ENCODE data around the gene HYAL4. TPM values are rescaled to one million over a fixed set of nuclear protein-coding genes. Genes with fewer than 3 reads are reported as not detected.

Gene HYAL4
- polyA plus RNA-seq, 3 donors = not detected

- Histone ChIP-seq H3K4me2 (replicated peaks; ENCODE audit: extremely low read depth, low read length, poor library complexity, severe bottlenecking) (no peak overlapping the region), H3K27ac (ENCODE audit: low read depth in 1 of 2, low read length in 2 of 2) (no peak overlapping the region), H3K9ac (ENCODE audit: insufficient read depth, low read length, poor library complexity, severe bottlenecking) (no peak overlapping the region), H3K36me3 (replicated peaks in 1 of 2; ENCODE audit: control insufficient read depth in 1 of 2, insufficient read depth in 2 of 2, low read length in 2 of 2) (no peaks in the 10 kb centered on the region), H4K20me1 (ENCODE audit: insufficient read depth, low read length) (no peaks in the 10 kb centered on the region), H3K4me1 (ENCODE audit: control insufficient read depth in 1 of 2, insufficient read depth in 2 of 2, low read length in 2 of 2) (no peaks in the 10 kb centered on the region), H3K9me3 (replicated peaks in 1 of 2; ENCODE audit: control insufficient read depth in 1 of 2, insufficient read depth in 1 of 2, low read length in 2 of 2) (no peaks in the 10 kb centered on the region), H3K4me3 (replicated peaks in 1 of 3; ENCODE audit: low read depth in 2 of 3, low read length in 3 of 3) (no peak overlapping the region), H3K79me2 (ENCODE audit: insufficient read depth, low read length) (no peaks in the 10 kb centered on the region), H3K27me3 (ENCODE audit: control insufficient read depth in 2 of 2, insufficient read depth in 2 of 2, low read length in 2 of 2) (peaks cover 0 to 2% of the 10 kb centered on the region in 2 donors), H2AFZ (ENCODE audit: insufficient read depth, low read depth, low read length, poor library complexity, severe bottlenecking) (no peak overlapping the region)
- no peak for DNase-seq
- H3K9me3 Mint-ChIP-seq = peaks cover 0 to 3% (median 0%) of the 10 kb centered on the region in 7 donors
- intact Hi-C loops (cut with micrococcal nuclease) = no loop called here
- 80% methylated on average over 2 of the region's 7 CpGs for WGBS (ENCODE audit: insufficient coverage)
- H3K4me1 Mint-ChIP-seq = peaks cover 3% of the 10 kb centered on the region
- H3K27me3 Mint-ChIP-seq (ENCODE audit: low read depth in 3 of 3) = peaks cover 2 to 9% (median 7%) of the 10 kb centered on the region in 3 donors
- TF ChIP-seq CTCF (IDR thresholded peaks at IDR 0.05) = no peak
- no peak overlapping the region for H3K27ac Mint-ChIP-seq
- H3K4me3 Mint-ChIP-seq = no peak overlapping the region
- no peaks in the 10 kb centered on the region for H3K36me3 Mint-ChIP-seq
Measured at GRCh38 chr7:123876557-123877256, 31.7 kb downstream of the HYAL4 start.

GRCh38 chr7:123879628-123880027 is 34.7 kb downstream of the HYAL4 start:
- no peaks in the 10 kb centered on the region for H3K36me3 ChIP-seq (replicated peaks in 1 of 2; ENCODE audit: control insufficient read depth in 1 of 2, insufficient read depth in 2 of 2, low read length in 2 of 2)
- WGBS (ENCODE audit: insufficient coverage) = no CpG with 5 or more reads among the region's 4 CpGs
- H3K27ac Mint-ChIP-seq = no peak overlapping the region
- H3K27me3 ChIP-seq (ENCODE audit: control insufficient read depth in 2 of 2, insufficient read depth in 2 of 2, low read length in 2 of 2) = no peaks in the 10 kb centered on the region
- no peaks in the 10 kb centered on the region for H3K79me2 ChIP-seq (ENCODE audit: insufficient read depth, low read length)
- H3K4me3 Mint-ChIP-seq = no peak overlapping the region
- H3K9me3 Mint-ChIP-seq = no peaks in the 10 kb centered on the region
- H4K20me1 ChIP-seq (ENCODE audit: insufficient read depth, low read length) = no peaks in the 10 kb centered on the region
- no peak overlapping the region for H3K4me2 ChIP-seq (replicated peaks; ENCODE audit: extremely low read depth, low read length, poor library complexity, severe bottlenecking)
- H3K4me1 Mint-ChIP-seq = no peaks in the 10 kb centered on the region
- TF ChIP-seq CTCF (IDR thresholded peaks at IDR 0.05) = no peak
- H3K4me1 ChIP-seq (ENCODE audit: control insufficient read depth in 1 of 2, insufficient read depth in 2 of 2, low read length in 2 of 2) = no peaks in the 10 kb centered on the region
- intact Hi-C loops (cut with micrococcal nuclease) = no loop called here
- DNase-seq = no peak
- H3K9ac ChIP-seq (ENCODE audit: insufficient read depth, low read length, poor library complexity, severe bottlenecking) = no peak overlapping the region
- no peaks in the 10 kb centered on the region for H3K9me3 ChIP-seq (replicated peaks in 1 of 2; ENCODE audit: control insufficient read depth in 1 of 2, insufficient read depth in 1 of 2, low read length in 2 of 2)
- no peaks in the 10 kb centered on the region for H3K36me3 Mint-ChIP-seq
- no peak overlapping the region for H3K27ac ChIP-seq (ENCODE audit: low read depth in 1 of 2, low read length in 2 of 2)
- H2AFZ ChIP-seq (ENCODE audit: insufficient read depth, low read depth, low read length, poor library complexity, severe bottlenecking) = no peak overlapping the region
- H3K4me3 ChIP-seq (replicated peaks in 1 of 3; ENCODE audit: low read depth in 2 of 3, low read length in 3 of 3) = no peak overlapping the region
- H3K27me3 Mint-ChIP-seq (ENCODE audit: low read depth in 3 of 3) = peaks cover 2 to 7% (median 4%) of the 10 kb centered on the region in 3 donors
